Immature natural killer cell (primary cell): ENCODE measurements around the gene MMP19. TPM values are rescaled to one million over a fixed set of nuclear protein-coding genes. Genes with fewer than 3 reads are reported as not detected.

Source experiments
- polyA plus RNA-seq, 3 donors: library from polyadenylated mRNA; unstranded; fragments of 300-500 nt; fragmentation: Illumina TruSeq; gene quantifications; one replicate each; pipeline ENCODE4 v1.2.3, GENCODE V29; 2021

MMP19 gene
- polyA plus RNA-seq, 3 donors from 2014 or later: 0.10 TPM; not detected in 2

Other genes with a start within 250 kb of the MMP19 start
- gene OR10P1, start 206.0 kb downstream of the MMP19 start, polyA plus RNA-seq: not detected
- gene ITGA7, start 135.0 kb downstream of the MMP19 start, polyA plus RNA-seq: under 1 TPM in 1 of 3 donors, not detected in 2; 0.31 TPM
- gene BLOC1S1, start 126.9 kb downstream of the MMP19 start, polyA plus RNA-seq: 100 to 1,000 TPM; 108 to 198 (median 127) TPM
- gene RDH5, start 122.5 kb downstream of the MMP19 start, polyA plus RNA-seq: 1 to 10 TPM in 1 of 3 donors, not detected in 2; 2.8 TPM
- gene CD63, start 113.9 kb downstream of the MMP19 start, polyA plus RNA-seq: 1,000 to 10,000 TPM; 1,258 to 1,754 (median 1,754) TPM
- gene GDF11, start 99.8 kb downstream of the MMP19 start, polyA plus RNA-seq: 1 to 10 TPM in 1 of 3 donors, under 1 TPM in 2; 0.16 to 1.7 (median 0.64) TPM
- 100 to 1,000 TPM; 115 to 157 (median 132) TPM for gene SARNP, start 25.2 kb downstream of the MMP19 start, polyA plus RNA-seq
- 100 to 1,000 TPM; 104 to 163 (median 147) TPM for gene ORMDL2, start 24.9 kb downstream of the MMP19 start, polyA plus RNA-seq
- 10 to 100 TPM; 36.7 to 51.4 (median 51.1) TPM for gene DNAJC14, start 13.3 kb downstream of the MMP19 start, polyA plus RNA-seq
- gene PYM1, start 85.0 kb upstream of the MMP19 start, polyA plus RNA-seq: 10 to 100 TPM; 41.2 to 66.3 (median 54.2) TPM
- gene DGKA, start 88.2 kb upstream of the MMP19 start, polyA plus RNA-seq: 10 to 100 TPM; 14.9 to 38.1 (median 19.7) TPM
- under 1 TPM in 1 of 3 donors, not detected in 2; 0.44 TPM for gene PMEL, start 123.1 kb upstream of the MMP19 start, polyA plus RNA-seq
- 10 to 100 TPM; 11.6 to 27.7 (median 13.4) TPM for gene CDK2, start 123.9 kb upstream of the MMP19 start, polyA plus RNA-seq
- gene RAB5B, start 131.1 kb upstream of the MMP19 start, polyA plus RNA-seq: 10 to 100 TPM; 54.6 to 80.6 (median 76.9) TPM
- 1 to 10 TPM; 3.5 to 5.9 (median 5.9) TPM for gene SUOX, start 154.3 kb upstream of the MMP19 start, polyA plus RNA-seq
- 1 to 10 TPM in 1 of 3 donors, not detected in 2; 1.0 TPM for gene IKZF4, start 178.1 kb upstream of the MMP19 start, polyA plus RNA-seq
- 100 to 1,000 TPM; 294 to 705 (median 698) TPM for gene RPS26, start 199.0 kb upstream of the MMP19 start, polyA plus RNA-seq
- not detected for gene ERBB3, start 237.2 kb upstream of the MMP19 start, polyA plus RNA-seq